ENCODE results near the gene ATP6V1D.

Gene ATP6V1D

GRCh38 chr14:67395876-67396189 is 36.2 kb upstream of the ATP6V1D start:
- no peak for TF ChIP-seq CTCF (IDR thresholded peaks at IDR 0.05; ENCODE audit: unreplicated experiment in 3 of 3)
- H3K9me3 Mint-ChIP-seq, result no peaks in the 10 kb centered on the region
- no peaks in the 10 kb centered on the region for H3K27me3 Mint-ChIP-seq (ENCODE audit: low read depth)
- no peaks in the 10 kb centered on the region for H3K36me3 Mint-ChIP-seq (ENCODE audit: low read depth)
- peak overlapping the region in 1 of 3 experiments; percentile 47 for H3K27ac Mint-ChIP-seq
- H3K4me1 Mint-ChIP-seq, result no peaks in the 10 kb centered on the region
- no peak overlapping the region for H3K4me3 Mint-ChIP-seq

- peak overlapping the region in 2 of 3 experiments; percentile 47 to 73 for H3K27ac Mint-ChIP-seq
- no peak for TF ChIP-seq CTCF (IDR thresholded peaks at IDR 0.05; ENCODE audit: unreplicated experiment in 3 of 3)
- no peaks in the 10 kb centered on the region for H3K27me3 Mint-ChIP-seq (ENCODE audit: low read depth)
- H3K4me1 Mint-ChIP-seq, result no peaks in the 10 kb centered on the region
- H3K4me3 Mint-ChIP-seq, result no peak overlapping the region
- H3K9me3 Mint-ChIP-seq, result no peaks in the 10 kb centered on the region
- no peaks in the 10 kb centered on the region for H3K36me3 Mint-ChIP-seq (ENCODE audit: low read depth)
Measured at GRCh38 chr14:67395086-67395875, 35.7 kb upstream of the ATP6V1D start.

GRCh38 chr14:67393689-67394088 is 34.1 kb upstream of the ATP6V1D start:
- no peaks in the 10 kb centered on the region for H3K27me3 Mint-ChIP-seq (ENCODE audit: low read depth)
- no peak overlapping the region for H3K4me3 Mint-ChIP-seq
- no peaks in the 10 kb centered on the region for H3K36me3 Mint-ChIP-seq (ENCODE audit: low read depth)
- H3K4me1 Mint-ChIP-seq, result no peaks in the 10 kb centered on the region
- H3K27ac Mint-ChIP-seq, result no peak overlapping the region
- H3K9me3 Mint-ChIP-seq, result no peaks in the 10 kb centered on the region
- no peak for TF ChIP-seq CTCF (IDR thresholded peaks at IDR 0.05; ENCODE audit: unreplicated experiment in 3 of 3)

GRCh38 chr14:67392800-67393199 is 33.2 kb upstream of the ATP6V1D start:
- H3K27me3 Mint-ChIP-seq (ENCODE audit: low read depth), result no peaks in the 10 kb centered on the region
- H3K9me3 Mint-ChIP-seq, result no peaks in the 10 kb centered on the region

GRCh38 chr14:67392123-67392522 is 32.5 kb upstream of the ATP6V1D start:
- no peak for TF ChIP-seq CTCF (IDR thresholded peaks at IDR 0.05; ENCODE audit: unreplicated experiment in 3 of 3)
- Mint-ChIP-seq H3K9me3 (no peaks in the 10 kb centered on the region), H3K27ac (no peak overlapping the region), H3K4me1 (no peaks in the 10 kb centered on the region), H3K36me3 (ENCODE audit: low read depth) (no peaks in the 10 kb centered on the region), H3K27me3 (ENCODE audit: low read depth) (no peaks in the 10 kb centered on the region), H3K4me3 (no peak overlapping the region)

More at GRCh38 chr14:67392800-67393199, 33.2 kb upstream of the ATP6V1D start:
- no peak for TF ChIP-seq CTCF (IDR thresholded peaks at IDR 0.05; ENCODE audit: unreplicated experiment in 3 of 3)
- Mint-ChIP-seq H3K36me3 (ENCODE audit: low read depth) (no peaks in the 10 kb centered on the region), H3K27ac (no peak overlapping the region), H3K4me1 (no peaks in the 10 kb centered on the region), H3K4me3 (no peak overlapping the region)

- Mint-ChIP-seq H3K9me3 (no peaks in the 10 kb centered on the region), H3K4me3 (no peak overlapping the region), H3K36me3 (ENCODE audit: low read depth) (peaks cover 5% of the 10 kb centered on the region), H3K4me1 (no peaks in the 10 kb centered on the region), H3K27me3 (ENCODE audit: low read depth) (no peaks in the 10 kb centered on the region), H3K27ac (no peak overlapping the region)
- TF ChIP-seq CTCF (IDR thresholded peaks at IDR 0.05; ENCODE audit: unreplicated experiment in 3 of 3), result no peak
Measured at GRCh38 chr14:67391268-67391667, 31.7 kb upstream of the ATP6V1D start.
